MM.1S (cell line): ENCODE results near the gene TMPRSS13.

Experiments used
- CTCF ChIP-seq: fragments of 300-600 bp; sonication (generic); IDR thresholded peaks from 2 replicates; pipeline ENCODE4 v1.5.1; 2016; ENCODE audit warnings: antibody characterized with exemption, low read length, mixed read lengths
- EZH2 ChIP-seq: fragments of 300-600 bp; sonication (generic); optimal IDR thresholded peaks from 2 replicates; pipeline ENCODE3; 2017; ENCODE audit warnings: low read depth, mild to moderate bottlenecking, antibody characterized with exemption, low read length, mixed read lengths

GRCh38 chr11:117913736-117914397 is 15.3 kb downstream of the TMPRSS13 start:
- TF ChIP-seq CTCF, result no peak
- no peak for TF ChIP-seq EZH2
